SU-DHL-6 (cell line): Measurements from ENCODE around the gene MLH1.

Source experiments
- H2AFZ ChIP-seq: fragments of 200-600 bp; sonication (generic); 2 replicates; pipeline ENCODE4 v1.6.1; 2014; ENCODE audit warnings: low read depth, mild to moderate bottlenecking, moderate library complexity, mixed read lengths, antibody characterized with exemption, low read length; ENCODE audit not compliant: severe bottlenecking
- H3F3A ChIP-seq: fragments of 200-600 bp; shearing (Covaris generic); 2 replicates; pipeline ENCODE4 v1.6.0; 2016; ENCODE audit warnings: antibody characterized with exemption, mild to moderate bottlenecking; ENCODE audit not compliant: insufficient read depth
- H3K27ac ChIP-seq: fragments of 200-600 bp; sonication (generic); 2 replicates; pipeline ENCODE4 v1.5.1; 2016; ENCODE audit warnings: low read depth, mild to moderate bottlenecking, low read length, moderate library complexity, mixed read lengths
- H3K27me3 ChIP-seq: fragments of 200-600 bp; sonication (generic), shearing (Covaris generic); 2 replicates; pipeline ENCODE4 v1.6.0; 2014; ENCODE audit warnings: mild to moderate bottlenecking, low read length
- H3K36me3 ChIP-seq: fragments of 200-600 bp; sonication (generic); 2 replicates; pipeline ENCODE4 v1.6.1; 2014; ENCODE audit warnings: mild to moderate bottlenecking, low read length, mixed read lengths
- H3K4me2 ChIP-seq: fragments of 300-600, 200-600 bp; shearing (Covaris generic), sonication (generic); 2 replicates; pipeline ENCODE4 v1.6.0; 2014; ENCODE audit warnings: low read length, low read depth, mild to moderate bottlenecking; ENCODE audit not compliant: poor library complexity, severe bottlenecking
- H3K4me3 ChIP-seq: fragments of 200-600 bp; sonication (generic); 2 replicates; pipeline ENCODE4 v1.5.1; 2014; ENCODE audit warnings: antibody characterized with exemption, low read length, mild to moderate bottlenecking, mixed read lengths; ENCODE audit not compliant: insufficient read depth, poor library complexity, severe bottlenecking
- H3K79me2 ChIP-seq: fragments of 200-600 bp; sonication (generic); 2 replicates; pipeline ENCODE4 v1.6.1; 2014; ENCODE audit warnings: mild to moderate bottlenecking, low read length, moderate library complexity; ENCODE audit not compliant: insufficient read depth
- H3K9ac ChIP-seq: fragments of 200-600 bp; sonication (generic); 2 replicates; pipeline ENCODE4 v1.7.0; 2014; ENCODE audit warnings: mild to moderate bottlenecking, low read length
- H3K9me2 ChIP-seq: fragments of 200-600 bp; sonication (generic); replicated peaks from 2 replicates; pipeline ENCODE4 v1.6.1; 2014; ENCODE audit warnings: low read length; ENCODE audit not compliant: insufficient read depth
- H3K9me3 ChIP-seq: fragments of 200-600 bp; sonication (generic); 2 replicates; pipeline ENCODE4 v1.6.1; 2014; ENCODE audit warnings: low read length, mixed read lengths; ENCODE audit not compliant: insufficient read depth
- H4K20me1 ChIP-seq: fragments of 200-600 bp; sonication (generic); 2 replicates; pipeline ENCODE4 v1.6.1; 2014; ENCODE audit warnings: low read depth, mild to moderate bottlenecking, antibody characterized with exemption, low read length, moderate library complexity, mixed read lengths
- CTCF ChIP-seq: fragments of 200-600 bp; sonication (generic); IDR thresholded peaks from one replicate; pipeline ENCODE4 v1.5.1; 2017; ENCODE audit warnings: antibody characterized with exemption, mild to moderate bottlenecking, low read length, moderate library complexity; ENCODE audit not compliant: insufficient read depth, poor library complexity, severe bottlenecking
- EZH2phosphoT487 ChIP-seq: fragments of 200-600 bp; sonication (generic), shearing (Covaris generic); conservative IDR thresholded peaks from 2 replicates; pipeline ENCODE4 v1.6.1; 2018; ENCODE audit warnings: mild to moderate bottlenecking, antibody characterized with exemption, low read length, moderate library complexity, mixed read lengths

The MLH1 gene

GRCh38 chr3:37050282-37050681 is 57.0 kb downstream of the MLH1 start:
- no peak overlapping the region for H3K4me2 ChIP-seq
- H3K9me2 ChIP-seq, result no peaks in the 10 kb centered on the region
- no peak overlapping the region for H3K27ac ChIP-seq
- H3K9ac ChIP-seq, result no peak overlapping the region
- no peak overlapping the region for H2AFZ ChIP-seq
- TF ChIP-seq CTCF, result no peak
- TF ChIP-seq EZH2phosphoT487, result no peak
- H4K20me1 ChIP-seq, result no peaks in the 10 kb centered on the region
- no peak overlapping the region for H3K4me3 ChIP-seq
- H3K79me2 ChIP-seq, result no peaks in the 10 kb centered on the region
- no peaks in the 10 kb centered on the region for H3K27me3 ChIP-seq
- H3K9me3 ChIP-seq, result no peaks in the 10 kb centered on the region
- H3F3A ChIP-seq, result 0 out of 2 replicates have a peak, but pooled peaks cover 5% of the 10 kb centered on the region
- H3K36me3 ChIP-seq, result peaks cover 27% of the 10 kb centered on the region; the same call in 1 of the 2 replicates

GRCh38 chr3:37052860-37053259 is 59.5 kb downstream of the MLH1 start:
- Histone ChIP-seq H3K4me2 (no peak overlapping the region), H3K9me3 (no peaks in the 10 kb centered on the region), H4K20me1 (no peaks in the 10 kb centered on the region), H3K36me3 (peaks cover 27% of the 10 kb centered on the region; the same call in 1 of the 2 replicates), H3K79me2 (no peaks in the 10 kb centered on the region), H3K27me3 (no peaks in the 10 kb centered on the region), H2AFZ (no peak overlapping the region), H3K9me2 (no peaks in the 10 kb centered on the region), H3K9ac (no peak overlapping the region), H3F3A (0 out of 2 replicates have a peak, but pooled peaks cover 5% of the 10 kb centered on the region), H3K27ac (no peak overlapping the region), H3K4me3 (no peak overlapping the region)
- TF ChIP-seq EZH2phosphoT487 (no peak), CTCF (no peak)

- H3F3A ChIP-seq, result 0 out of 2 replicates have a peak, but pooled peaks cover 5% of the 10 kb centered on the region
- no peaks in the 10 kb centered on the region for H3K27me3 ChIP-seq
- no peak overlapping the region for H3K27ac ChIP-seq
- H3K9ac ChIP-seq, result no peak overlapping the region
- TF ChIP-seq CTCF (no peak), EZH2phosphoT487 (no peak)
- peaks cover 26% of the 10 kb centered on the region; the same call in 1 of the 2 replicates for H3K36me3 ChIP-seq
- no peaks in the 10 kb centered on the region for H3K9me2 ChIP-seq
- no peaks in the 10 kb centered on the region for H3K79me2 ChIP-seq
- no peak overlapping the region for H3K4me3 ChIP-seq
- H2AFZ ChIP-seq, result no peak overlapping the region
- no peaks in the 10 kb centered on the region for H3K9me3 ChIP-seq
- no peak overlapping the region for H3K4me2 ChIP-seq
- H4K20me1 ChIP-seq, result no peaks in the 10 kb centered on the region
Measured at GRCh38 chr3:37053337-37053736, 60.0 kb downstream of the MLH1 start.

- no peak overlapping the region for H3K4me2 ChIP-seq
Measured at GRCh38 chr3:37053753-37054152, 60.4 kb downstream of the MLH1 start.

More at GRCh38 chr3:37053753-37054152, 60.4 kb downstream of the MLH1 start:
- H3K27me3 ChIP-seq, result no peaks in the 10 kb centered on the region
- TF ChIP-seq CTCF, result no peak
- no peak for TF ChIP-seq EZH2phosphoT487
- H2AFZ ChIP-seq, result no peak overlapping the region
- no peaks in the 10 kb centered on the region for H3K9me2 ChIP-seq
- 0 out of 2 replicates have a peak, but pooled peaks cover 5% of the 10 kb centered on the region for H3F3A ChIP-seq
- no peaks in the 10 kb centered on the region for H3K79me2 ChIP-seq
- H3K4me3 ChIP-seq, result no peak overlapping the region
- H3K9me3 ChIP-seq, result no peaks in the 10 kb centered on the region
- no peak overlapping the region for H3K9ac ChIP-seq
- no peaks in the 10 kb centered on the region for H4K20me1 ChIP-seq
- H3K27ac ChIP-seq, result no peak overlapping the region
- H3K36me3 ChIP-seq, result peaks cover 21% of the 10 kb centered on the region; the same call in 1 of the 2 replicates
